NCI-H345 (cell line): Measurements from ENCODE around the gene FOXD4L5.
"Not testable (repeated sequence)": the region's sequence is repeated elsewhere in the genome, so short reads cannot be mapped to it uniquely, and the experiment has no call there.

Experiments
- DNase-seq: peaks from one replicate; lab custom pipeline; 2025; lab: John Stamatoyannopoulos, UW

Gene FOXD4L5

GRCh38 chr9:65285109-65285508 is at the start of gene FOXD4L5:
FOXD4L5 (minus strand) TSS chr9:65285209; CDS start chr9:65284377, 832 bp downstream.
- DNase-seq = not testable (repeated sequence)

- not testable (repeated sequence) for DNase-seq
These were observed 1.1 kb downstream of the FOXD4L5 start for GRCh38 chr9:65283943-65284342.

DNA sequence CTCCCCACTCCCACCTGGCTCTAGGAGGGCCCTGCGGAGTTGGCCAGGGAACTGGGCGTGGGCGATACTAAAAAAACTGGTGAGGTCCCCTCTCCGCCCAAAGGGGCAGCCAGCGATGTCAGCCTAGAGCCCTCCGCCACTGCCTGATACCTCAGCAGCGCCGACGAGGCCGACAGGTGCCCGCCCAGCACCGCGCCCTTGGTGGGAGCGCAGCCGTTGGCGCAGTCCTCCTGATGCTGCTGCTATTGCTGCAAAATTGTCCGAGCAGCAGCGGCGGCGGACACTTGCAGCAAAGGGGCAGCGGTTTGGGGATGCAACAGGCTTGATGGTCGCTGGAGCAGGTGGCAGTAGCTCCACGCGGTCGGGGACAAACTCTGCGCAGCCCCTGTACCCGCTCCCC is 2.0 kb downstream of the FOXD4L5 start:
- DNase-seq = not testable (repeated sequence)
